Measurements from ENCODE around the gene IGSF9.
A peak's percentile ranks its signal among the peaks of the same experiment; 100 is the strongest.

IGSF9 gene

GRCh38 chr1:159949123-159949522 is 3.7 kb upstream of the IGSF9 start:
- peaks cover 13% of the 10 kb centered on the region for H3K27me3 Mint-ChIP-seq (ENCODE audit: low read depth)
- TF ChIP-seq, protein P1, sequence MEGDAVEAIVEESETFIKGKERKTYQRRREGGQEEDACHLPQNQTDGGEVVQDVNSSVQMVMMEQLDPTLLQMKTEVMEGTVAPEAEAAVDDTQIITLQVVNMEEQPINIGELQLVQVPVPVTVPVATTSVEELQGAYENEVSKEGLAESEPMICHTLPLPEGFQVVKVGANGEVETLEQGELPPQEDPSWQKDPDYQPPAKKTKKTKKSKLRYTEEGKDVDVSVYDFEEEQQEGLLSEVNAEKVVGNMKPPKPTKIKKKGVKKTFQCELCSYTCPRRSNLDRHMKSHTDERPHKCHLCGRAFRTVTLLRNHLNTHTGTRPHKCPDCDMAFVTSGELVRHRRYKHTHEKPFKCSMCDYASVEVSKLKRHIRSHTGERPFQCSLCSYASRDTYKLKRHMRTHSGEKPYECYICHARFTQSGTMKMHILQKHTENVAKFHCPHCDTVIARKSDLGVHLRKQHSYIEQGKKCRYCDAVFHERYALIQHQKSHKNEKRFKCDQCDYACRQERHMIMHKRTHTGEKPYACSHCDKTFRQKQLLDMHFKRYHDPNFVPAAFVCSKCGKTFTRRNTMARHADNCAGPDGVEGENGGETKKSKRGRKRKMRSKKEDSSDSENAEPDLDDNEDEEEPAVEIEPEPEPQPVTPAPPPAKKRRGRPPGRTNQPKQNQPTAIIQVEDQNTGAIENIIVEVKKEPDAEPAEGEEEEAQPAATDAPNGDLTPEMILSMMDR (IDR thresholded peaks at IDR 0.05; ENCODE audit: unreplicated experiment in 3 of 3) = no peak
- peak overlapping the region in 2 of 3 experiments; percentile 6 to 36 for H3K4me3 Mint-ChIP-seq

DNA sequence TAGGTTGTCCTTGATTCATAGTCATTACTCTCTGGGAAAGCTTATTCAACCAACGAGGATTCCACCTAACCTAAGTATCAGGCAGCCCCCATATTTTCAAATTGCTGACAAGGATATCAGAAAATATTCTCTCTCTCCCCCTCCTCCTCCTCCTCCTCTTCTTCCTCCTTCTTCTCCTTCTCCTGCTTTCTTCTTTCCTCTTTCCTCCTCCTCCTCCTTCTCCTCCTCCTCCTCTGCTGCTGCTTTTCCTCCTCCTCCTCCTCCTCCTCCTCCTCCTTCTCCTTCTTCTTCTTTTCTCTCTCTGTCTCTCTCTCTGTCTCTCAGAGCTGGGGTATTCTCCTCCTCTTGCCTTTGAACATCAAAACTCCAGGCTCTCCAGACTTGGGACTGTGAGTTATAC is 2.5 kb upstream of the IGSF9 start:
- TF ChIP-seq, protein P1 (IDR thresholded peaks at IDR 0.05; ENCODE audit: unreplicated experiment in 3 of 3) = no peak
- Mint-ChIP-seq H3K4me1 (peaks cover 19% of the 10 kb centered on the region), H3K9me3 (no peaks in the 10 kb centered on the region), H3K36me3 (ENCODE audit: low read depth) (no peaks in the 10 kb centered on the region), H3K27me3 (ENCODE audit: low read depth) (peaks cover 7% of the 10 kb centered on the region), H3K27ac (no peak overlapping the region), H3K4me3 (peak overlapping the region in 2 of 3 experiments; percentile 45 to 53)

More at GRCh38 chr1:159949123-159949522, 3.7 kb upstream of the IGSF9 start:
- Mint-ChIP-seq H3K4me1 (peaks cover 19% of the 10 kb centered on the region), H3K27ac (peak overlapping the region in 2 of 3 experiments; percentile 30 to 56), H3K9me3 (no peaks in the 10 kb centered on the region), H3K36me3 (ENCODE audit: low read depth) (no peaks in the 10 kb centered on the region)

GRCh38 chr1:159946242-159947187 is 1.1 kb upstream of the IGSF9 start:
- TF ChIP-seq, protein P1 (IDR thresholded peaks at IDR 0.05; ENCODE audit: unreplicated experiment in 3 of 3) = no peak

GRCh38 chr1:159944623-159945455 is 574 bp downstream of the IGSF9 start:
- H3K9me3 Mint-ChIP-seq = no peaks in the 10 kb centered on the region
- peak overlapping the region; percentile 27 to 47 (median 34) for H3K27ac Mint-ChIP-seq
- peaks cover 6% of the 10 kb centered on the region for H3K27me3 Mint-ChIP-seq (ENCODE audit: low read depth)
- peak overlapping the region; percentile 89 to 92 (median 90) for H3K4me3 Mint-ChIP-seq
- H3K4me1 Mint-ChIP-seq = peaks cover 36% of the 10 kb centered on the region
- TF ChIP-seq, protein P1 (IDR thresholded peaks at IDR 0.05; ENCODE audit: unreplicated experiment in 3 of 3) = no peak
- H3K36me3 Mint-ChIP-seq (ENCODE audit: low read depth) = no peaks in the 10 kb centered on the region

More at GRCh38 chr1:159946242-159947187, 1.1 kb upstream of the IGSF9 start:
- H3K4me3 Mint-ChIP-seq = peak overlapping the region; percentile 81 to 92 (median 89)
- H3K4me1 Mint-ChIP-seq = peaks cover 25% of the 10 kb centered on the region
- no peaks in the 10 kb centered on the region for H3K9me3 Mint-ChIP-seq
- peaks cover 6% of the 10 kb centered on the region for H3K27me3 Mint-ChIP-seq (ENCODE audit: low read depth)
- H3K36me3 Mint-ChIP-seq (ENCODE audit: low read depth) = no peaks in the 10 kb centered on the region
- H3K27ac Mint-ChIP-seq = peak overlapping the region in 2 of 3 experiments; percentile 54 to 57

DNA sequence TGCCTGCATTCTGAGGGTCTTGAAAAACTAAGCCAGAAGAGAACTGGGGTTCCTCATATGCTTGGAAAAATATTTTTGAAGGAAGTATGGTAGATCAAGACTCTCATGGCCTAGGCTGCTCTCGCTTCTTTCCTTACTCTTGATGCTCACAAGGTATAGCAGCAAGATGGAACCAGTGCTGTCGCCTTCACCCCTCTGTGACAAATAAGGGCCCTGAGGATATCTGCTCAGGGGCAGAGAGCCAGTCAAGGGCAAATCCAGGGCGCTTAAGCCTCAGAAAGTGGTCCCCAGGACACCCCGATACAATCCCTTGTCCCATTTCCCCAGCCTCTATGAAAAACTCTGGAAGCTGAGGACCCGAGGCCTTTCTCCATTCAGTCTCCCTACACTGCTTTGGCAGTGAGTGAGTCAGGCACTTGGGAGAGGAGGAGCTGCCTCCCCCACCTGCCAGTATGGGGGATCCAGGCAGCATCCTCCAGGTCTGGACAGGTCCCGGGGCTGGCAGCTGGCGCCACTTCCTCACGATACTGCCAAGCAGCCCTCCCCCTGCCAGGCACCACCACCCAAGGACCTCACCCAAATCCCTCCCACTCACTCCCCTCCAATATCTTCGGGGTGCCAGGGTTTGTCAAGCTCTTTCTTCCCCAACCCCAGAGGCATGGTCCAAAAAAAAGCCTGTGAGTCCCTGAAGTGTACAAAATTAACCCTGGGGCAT is 1.3 kb downstream of the IGSF9 start:
- Mint-ChIP-seq H3K9me3 (no peaks in the 10 kb centered on the region), H3K4me3 (peak overlapping the region; percentile 89 to 92 (median 90)), H3K27ac (no peak overlapping the region), H3K4me1 (peaks cover 31% of the 10 kb centered on the region), H3K36me3 (ENCODE audit: low read depth) (peaks cover under 1% of the 10 kb centered on the region), H3K27me3 (ENCODE audit: low read depth) (peaks cover 10% of the 10 kb centered on the region)
- TF ChIP-seq, protein P1 (IDR thresholded peaks at IDR 0.05; ENCODE audit: unreplicated experiment in 3 of 3) = no peak

All from nephron (organoid).